Astrocyte (in vitro differentiated cells and primary cell): ENCODE data around the gene TK2. TPM values are rescaled to one million over a fixed set of nuclear protein-coding genes. Genes with fewer than 3 reads are reported as not detected.
A peak's percentile ranks its signal among the peaks of the same experiment; 100 is the strongest.

Source experiments
- DNase-seq: peaks from one replicate; pipeline ENCODE4 v3.0.0-alpha.2; 2010; ENCODE audit warnings: low read depth
- FAIRE-seq: peaks from 2 replicates; lab custom pipeline; 2011; peaks lifted over from hg19 to GRCh38; lab: Jason Lieb, UNC
- H2AFZ ChIP-seq: 2 replicates; pipeline ENCODE4 v1.6.0; 2012; ENCODE audit warnings: low read depth, low read length, inconsistent platforms
- H3K27ac ChIP-seq: 2 replicates; pipeline ENCODE4 v1.5.1; 2011; ENCODE audit warnings: low read depth, low read length, inconsistent platforms
- H3K27me3 ChIP-seq: 2 replicates; pipeline ENCODE4 v1.6.0; 2011; ENCODE audit warnings: low read length, inconsistent platforms; ENCODE audit not compliant: insufficient read depth
- H3K36me3 ChIP-seq: 2 replicates; pipeline ENCODE4 v1.5.1; 2011; ENCODE audit warnings: low read length, inconsistent platforms; ENCODE audit not compliant: insufficient read depth
- H3K4me1 ChIP-seq: 2 replicates; pipeline ENCODE4 v1.5.1; 2011; ENCODE audit warnings: low read length, inconsistent platforms; ENCODE audit not compliant: insufficient read depth
- H3K4me2 ChIP-seq: 2 replicates; pipeline ENCODE4 v1.6.0; 2012; ENCODE audit warnings: low read length, inconsistent platforms
- H3K4me3 ChIP-seq: 2 replicates; pipeline ENCODE4 v1.5.1; 2011; ENCODE audit warnings: low read depth, mild to moderate bottlenecking, low read length, inconsistent platforms; ENCODE audit not compliant: insufficient read depth
- H3K79me2 ChIP-seq: 2 replicates; pipeline ENCODE4 v1.6.0; 2012; ENCODE audit warnings: mild to moderate bottlenecking, low read length, inconsistent platforms; ENCODE audit not compliant: insufficient read depth
- H3K9ac ChIP-seq: 2 replicates; pipeline ENCODE4 v1.6.0; 2012; ENCODE audit warnings: mild to moderate bottlenecking, low read length, inconsistent platforms
- H3K9me3 ChIP-seq: 2 replicates; pipeline ENCODE4 v1.5.1; 2012; ENCODE audit warnings: low read depth, mild to moderate bottlenecking, low read length, inconsistent platforms; ENCODE audit not compliant: insufficient read depth
- H4K20me1 ChIP-seq: 2 replicates; pipeline ENCODE4 v1.6.0; 2012; ENCODE audit warnings: low read length, inconsistent platforms; ENCODE audit not compliant: insufficient read depth
- H3K27ac Mint-ChIP-seq: one replicate; pipeline ENCODE4 v1.8.0; 2021; ENCODE audit warnings: mild to moderate bottlenecking, mixed read lengths; ENCODE audit not compliant: unreplicated experiment
- H3K27me3 Mint-ChIP-seq: one replicate; pipeline ENCODE4 v1.8.0; 2021; ENCODE audit warnings: low read depth, mixed read lengths; ENCODE audit not compliant: unreplicated experiment
- H3K36me3 Mint-ChIP-seq: one replicate; pipeline ENCODE4 v1.8.0; 2021; ENCODE audit warnings: low read depth, mixed read lengths; ENCODE audit not compliant: unreplicated experiment
- H3K4me1 Mint-ChIP-seq: one replicate; pipeline ENCODE4 v1.8.0; 2021; ENCODE audit warnings: low read depth, mixed read lengths; ENCODE audit not compliant: unreplicated experiment
- H3K4me3 Mint-ChIP-seq: one replicate; pipeline ENCODE4 v1.8.0; 2021; ENCODE audit warnings: mild to moderate bottlenecking, moderate library complexity, mixed read lengths; ENCODE audit not compliant: unreplicated experiment
- H3K9me3 Mint-ChIP-seq: one replicate; pipeline ENCODE4 v1.8.0; 2021; ENCODE audit warnings: mild to moderate bottlenecking, mixed read lengths; ENCODE audit not compliant: unreplicated experiment
- CTCF ChIP-seq: IDR thresholded peaks from 2 replicates; pipeline ENCODE4 v1.5.1; 2011; ENCODE audit warnings: low read depth, mild to moderate bottlenecking, inconsistent platforms, low read length, moderate library complexity; ENCODE audit not compliant: insufficient read depth
- EZH2 ChIP-seq: IDR thresholded peaks from 2 replicates; pipeline ENCODE4 v1.6.1; 2012; ENCODE audit warnings: mild to moderate bottlenecking, low read length, inconsistent platforms; ENCODE audit not compliant: insufficient read depth
- total RNA-seq: library from RNA; stranded (reverse); gene quantifications from 2 replicates; pipeline ENCODE4 v1.2.1, GENCODE V29; 2021

The TK2 gene
- total RNA-seq, 1 donor from 2014 or later: 12.4 TPM

GRCh38 chr16:66508248-66508913 is 41.5 kb downstream of the TK2 start:
- no peak overlapping the region for H3K27ac Mint-ChIP-seq
- Histone ChIP-seq H3K9me3 (no peaks in the 10 kb centered on the region), H3K79me2 (no peaks in the 10 kb centered on the region), H3K27me3 (no peaks in the 10 kb centered on the region), H2AFZ (no peak overlapping the region), H3K27ac (no peak overlapping the region), H4K20me1 (no peaks in the 10 kb centered on the region), H3K4me3 (no peak overlapping the region), H3K4me2 (no peak overlapping the region), H3K4me1 (peaks cover 32% of the 10 kb centered on the region), H3K9ac (no peak overlapping the region), H3K36me3 (no peaks in the 10 kb centered on the region)
- no peak for TF ChIP-seq CTCF
- no peak for TF ChIP-seq EZH2
- no peak overlapping the region for H3K4me3 Mint-ChIP-seq
- H3K4me1 Mint-ChIP-seq: peaks cover 16% of the 10 kb centered on the region
- DNase-seq (peak; percentile 51), FAIRE-seq (no peak)
- no peaks in the 10 kb centered on the region for H3K27me3 Mint-ChIP-seq
- H3K36me3 Mint-ChIP-seq: no peaks in the 10 kb centered on the region
- H3K9me3 Mint-ChIP-seq: no peaks in the 10 kb centered on the region

GRCh38 chr16:66507731-66508239 is 42.1 kb downstream of the TK2 start:
- no peaks in the 10 kb centered on the region for H3K9me3 ChIP-seq
- H3K4me2 ChIP-seq: no peak overlapping the region
- FAIRE-seq: no peak
- H4K20me1 ChIP-seq: no peaks in the 10 kb centered on the region
- Mint-ChIP-seq H3K4me1 (peaks cover 11% of the 10 kb centered on the region), H3K9me3 (no peaks in the 10 kb centered on the region), H3K27me3 (peaks cover 4% of the 10 kb centered on the region), H3K36me3 (no peaks in the 10 kb centered on the region), H3K27ac (no peak overlapping the region), H3K4me3 (no peak overlapping the region)
- H3K9ac ChIP-seq: no peak overlapping the region
- no peaks in the 10 kb centered on the region for H3K36me3 ChIP-seq
- DNase-seq: no peak
- peaks cover 26% of the 10 kb centered on the region for H3K4me1 ChIP-seq
- no peak for TF ChIP-seq CTCF
- TF ChIP-seq EZH2: no peak
- no peaks in the 10 kb centered on the region for H3K79me2 ChIP-seq
- H3K4me3 ChIP-seq: no peak overlapping the region
- H2AFZ ChIP-seq: no peak overlapping the region
- no peak overlapping the region for H3K27ac ChIP-seq
- H3K27me3 ChIP-seq: no peaks in the 10 kb centered on the region

- Mint-ChIP-seq H3K4me1 (peaks cover 3% of the 10 kb centered on the region), H3K27me3 (peaks cover 6% of the 10 kb centered on the region), H3K36me3 (no peaks in the 10 kb centered on the region), H3K4me3 (no peak overlapping the region), H3K27ac (no peak overlapping the region), H3K9me3 (peaks cover 4% of the 10 kb centered on the region)
- Histone ChIP-seq H3K4me3 (no peak overlapping the region), H3K27ac (no peak overlapping the region), H3K9me3 (no peaks in the 10 kb centered on the region), H3K27me3 (no peaks in the 10 kb centered on the region), H3K9ac (no peak overlapping the region), H3K36me3 (no peaks in the 10 kb centered on the region), H2AFZ (no peak overlapping the region), H3K4me1 (peaks cover 5% of the 10 kb centered on the region), H3K4me2 (no peak overlapping the region), H4K20me1 (no peaks in the 10 kb centered on the region), H3K79me2 (no peaks in the 10 kb centered on the region)
- TF ChIP-seq CTCF (no peak), EZH2 (no peak)
- DNase-seq: no peak
- FAIRE-seq: no peak
Measured at GRCh38 chr16:66503612-66504011, 46.3 kb downstream of the TK2 start.
